NCI-H2227 (cell line): Measurements from ENCODE around the gene TTC7B.

Experiments used
- DNase-seq: peaks from one replicate; lab custom pipeline; 2025; ENCODE audit not compliant: unreplicated experiment; lab: John Stamatoyannopoulos, UW

Gene TTC7B

DNA sequence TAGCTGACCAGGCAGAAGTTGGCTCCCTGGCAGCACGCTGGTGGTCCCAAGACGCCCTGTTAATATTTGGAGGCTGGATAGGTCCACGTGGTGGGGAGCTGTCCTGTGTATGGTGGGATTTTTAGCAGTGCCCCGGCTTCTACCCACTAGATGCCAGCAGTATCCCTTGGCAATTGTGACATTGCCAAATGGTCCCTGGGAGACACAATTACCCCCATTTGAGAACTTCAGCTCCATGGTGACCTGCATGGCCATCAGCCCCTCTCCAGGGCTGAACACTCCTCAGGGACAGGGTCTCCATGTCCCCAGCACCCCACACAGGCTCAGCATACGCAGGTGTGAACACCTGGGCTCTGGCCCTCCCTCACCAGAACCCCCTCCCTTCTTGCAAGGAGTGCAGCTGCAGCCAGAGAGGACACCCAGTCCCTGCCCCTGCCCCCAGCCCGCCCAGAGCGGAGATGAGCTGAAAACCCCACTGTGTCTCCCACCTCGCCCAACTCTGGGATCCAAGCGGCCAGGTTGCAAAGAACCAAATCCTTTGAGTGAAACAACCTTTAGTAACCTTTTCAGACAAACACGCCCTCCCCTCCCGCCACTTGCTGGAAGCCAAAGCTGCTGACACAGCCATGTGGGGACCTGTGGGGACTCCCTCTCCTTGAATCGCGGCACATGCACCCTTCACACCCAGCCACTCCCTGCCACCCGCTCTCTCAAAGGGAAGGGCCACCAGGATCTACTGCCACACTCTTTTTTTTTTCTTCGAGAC is 299.0 kb downstream of the TTC7B start:
- DNase-seq, result no peak

DNA sequence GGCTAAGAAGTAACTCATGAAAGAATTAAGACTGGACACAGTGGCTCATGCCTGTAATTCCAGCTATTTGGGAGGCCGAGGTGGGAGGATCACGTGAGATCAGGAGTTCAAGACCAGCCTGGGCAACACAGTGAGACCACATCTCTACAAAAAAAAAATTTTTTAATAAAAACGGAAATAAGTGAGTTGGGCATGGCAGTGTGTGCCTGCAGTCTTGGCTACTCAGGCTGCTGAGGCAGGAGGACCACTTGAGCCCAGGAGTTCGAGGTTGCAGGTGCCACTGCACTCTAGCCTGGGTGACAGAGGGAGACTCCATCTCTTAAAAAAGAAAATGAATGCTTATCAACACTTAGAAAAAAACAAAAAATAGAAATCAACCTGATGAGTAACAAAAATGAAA is 301.7 kb downstream of the TTC7B start:
- DNase-seq, result no peak

GRCh38 chr14:90514015-90514398 is 302.2 kb downstream of the TTC7B start:
- DNase-seq, result no peak

DNA sequence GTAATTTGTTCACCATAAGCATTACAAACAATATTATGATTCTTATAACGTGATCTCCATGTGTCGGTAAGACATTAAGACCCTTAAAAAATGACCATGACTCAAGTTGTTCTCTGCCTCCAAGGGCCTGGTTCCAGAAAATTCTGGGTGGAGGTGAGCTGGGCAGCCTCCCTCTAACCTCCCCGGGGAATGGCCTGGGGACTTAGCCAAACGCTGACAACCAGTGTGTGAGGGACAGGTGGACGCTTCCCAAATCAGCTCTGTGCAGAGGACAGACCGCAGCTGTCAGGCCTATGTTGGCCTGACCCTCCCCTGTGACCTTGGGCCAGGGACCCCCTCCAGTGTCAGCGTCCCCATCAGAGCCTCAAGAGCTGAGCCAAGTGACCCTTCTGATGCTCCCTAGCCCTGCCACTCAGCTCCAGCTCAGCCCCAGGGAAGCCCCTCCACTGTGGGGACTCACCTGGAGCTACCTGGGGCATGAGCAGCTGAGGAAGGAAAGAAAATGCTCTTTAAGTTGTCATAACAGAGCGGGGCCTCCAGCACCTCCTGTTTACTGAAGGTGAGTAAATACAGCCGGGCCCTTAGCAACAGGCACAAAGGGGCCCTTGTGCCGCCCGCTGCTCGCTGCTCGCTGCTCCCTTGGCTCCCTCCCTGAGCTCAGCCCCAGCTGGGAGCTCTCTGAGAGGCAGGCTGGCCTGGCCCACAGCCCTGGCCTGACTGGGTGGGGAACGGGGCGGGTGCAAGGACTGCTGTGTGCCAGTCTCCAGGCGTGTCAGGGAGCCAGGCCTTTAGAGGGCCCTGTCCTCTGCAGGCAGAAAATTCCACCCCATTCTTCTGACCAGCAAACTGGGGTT is 302.8 kb downstream of the TTC7B start:
- DNase-seq, result peak; percentile 59

DNA sequence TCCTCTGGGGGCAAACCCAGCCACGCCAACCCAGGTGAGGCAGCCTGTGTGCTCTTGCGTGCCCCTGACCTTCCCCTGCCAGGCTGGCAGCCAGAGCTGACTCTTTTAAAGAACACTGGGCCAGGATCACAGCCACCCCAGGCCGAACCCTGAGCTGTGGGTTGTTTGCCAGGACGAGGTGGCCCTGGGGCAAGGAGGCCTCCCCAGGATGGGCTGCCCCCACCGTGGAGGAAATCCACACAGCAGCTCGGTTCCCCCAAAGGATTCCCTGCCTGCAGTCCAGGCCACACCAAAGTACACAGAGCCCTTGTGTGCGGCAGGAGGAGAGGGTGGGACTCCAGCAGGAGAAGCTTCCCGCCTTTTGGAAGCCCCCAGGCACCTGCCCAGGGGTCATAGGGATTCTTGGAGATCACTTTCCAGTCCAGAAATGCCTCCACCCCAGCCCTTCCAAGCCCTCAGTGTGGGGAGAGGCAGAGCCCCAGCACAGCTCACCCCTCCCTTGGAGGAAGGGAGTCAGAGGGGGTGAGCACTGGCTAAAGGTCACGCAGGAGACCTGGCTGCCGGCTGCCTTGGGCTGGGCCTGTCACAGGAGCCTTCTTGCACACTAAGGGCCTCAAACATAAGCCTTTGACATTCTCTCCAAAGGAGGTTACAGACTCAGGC is 303.8 kb downstream of the TTC7B start:
- no peak for DNase-seq

DNA sequence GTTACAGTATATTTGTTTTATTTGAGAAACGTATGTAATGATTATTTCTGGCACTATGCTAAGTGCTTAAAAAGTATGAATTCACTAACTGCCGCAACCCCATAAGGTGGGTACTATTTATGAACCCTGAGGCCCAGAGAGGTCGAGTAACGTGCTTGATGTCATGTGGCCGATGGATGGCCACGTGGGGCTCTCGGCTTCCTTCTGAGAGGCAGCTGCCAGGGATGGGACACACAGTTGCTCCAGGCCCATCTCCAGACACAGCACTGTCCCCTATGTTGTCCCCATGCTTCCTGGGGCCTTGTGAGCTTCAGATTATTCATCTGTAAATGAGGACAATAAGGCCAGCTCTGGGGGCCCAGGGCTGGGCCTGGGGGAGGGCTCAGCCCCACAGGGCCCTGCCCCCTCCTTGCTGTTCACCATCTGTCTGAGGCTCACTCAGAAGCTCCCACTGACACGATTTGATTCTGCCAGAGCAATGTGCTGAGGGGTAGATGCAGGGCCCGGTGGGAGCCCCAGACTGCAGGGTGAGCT is 304.4 kb downstream of the TTC7B start:
- no peak for DNase-seq

DNA sequence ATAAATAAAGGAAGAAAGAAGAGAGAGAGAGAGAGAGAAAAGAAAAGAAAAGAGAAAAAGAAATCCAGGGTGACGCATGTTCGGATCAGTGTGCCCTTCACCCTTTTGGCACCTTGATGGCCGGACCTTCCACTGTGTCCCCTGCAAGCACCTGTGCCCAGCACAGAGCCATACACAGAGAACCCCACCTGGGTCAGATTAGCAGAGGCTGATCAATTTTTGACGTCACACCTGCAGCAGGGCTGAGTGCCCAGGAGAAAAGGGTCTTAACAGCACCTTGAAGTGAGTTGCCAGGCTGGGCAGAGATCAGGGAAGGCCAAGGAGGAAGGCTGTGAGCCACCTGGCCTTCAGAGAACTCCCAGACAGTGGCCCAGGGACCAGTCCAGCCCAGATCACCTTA is 305.0 kb downstream of the TTC7B start:
- DNase-seq, result no peak

GRCh38 chr14:90510159-90510558 is 306.1 kb downstream of the TTC7B start:
- peak; percentile 25 for DNase-seq

DNA sequence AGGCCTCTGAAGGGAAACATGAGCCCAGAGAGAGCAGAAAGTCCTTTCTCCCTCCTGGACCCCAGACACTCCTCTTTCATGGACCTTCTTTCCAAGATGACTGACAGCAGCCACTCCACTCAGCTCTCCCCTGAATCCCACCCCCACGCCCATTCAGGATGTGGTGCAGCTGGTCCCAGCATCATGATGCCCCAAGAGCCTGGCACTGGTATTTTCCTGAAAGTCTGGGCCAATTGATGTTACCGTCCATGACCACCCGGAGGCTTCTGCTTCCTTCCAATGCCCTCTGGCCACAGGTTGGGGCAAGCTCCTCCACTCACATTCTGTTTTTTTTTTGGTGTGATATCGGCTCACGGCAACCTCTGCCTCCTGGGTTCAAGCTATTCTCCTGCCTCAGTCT is 306.8 kb downstream of the TTC7B start:
- DNase-seq, result no peak

DNA sequence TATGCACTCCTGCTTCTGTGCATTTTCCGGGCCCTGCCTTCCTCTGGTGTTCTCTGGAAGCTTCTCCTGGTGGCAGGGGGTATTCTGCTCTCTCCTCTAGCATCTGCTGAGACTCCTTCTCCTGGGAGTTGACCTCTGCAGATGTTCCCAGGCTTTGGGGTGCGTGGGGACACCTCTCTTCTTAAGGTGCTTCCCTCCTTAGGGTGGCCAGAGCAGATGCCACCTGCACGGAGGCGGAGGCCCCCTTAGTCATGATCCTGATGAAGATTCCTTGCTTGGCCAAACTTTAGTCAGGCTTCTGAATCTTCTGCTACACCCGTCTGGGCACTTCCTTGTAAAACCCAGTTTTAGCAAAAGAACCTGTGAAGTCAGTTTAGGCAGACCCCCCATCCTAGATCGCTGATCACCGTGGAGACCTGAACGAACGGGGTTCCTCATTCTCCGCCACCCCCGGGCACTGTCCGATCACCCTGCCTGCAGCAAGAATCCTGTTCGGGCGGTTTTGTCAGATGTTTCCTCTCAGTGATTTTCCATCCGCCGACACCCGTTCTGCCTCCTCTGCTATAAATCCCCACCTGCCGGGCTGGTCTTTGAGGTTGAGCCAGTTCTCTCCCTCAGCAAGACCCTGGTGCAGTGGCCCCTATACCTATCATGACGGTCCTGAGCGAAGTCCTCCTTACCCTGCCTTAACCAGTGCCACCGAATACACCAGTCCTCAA is 307.5 kb downstream of the TTC7B start:
- no peak for DNase-seq

- DNase-seq, result no peak
Observed at GRCh38 chr14:90508036-90508435, 308.2 kb downstream of the TTC7B start.

- DNase-seq, result no peak
Observed at GRCh38 chr14:90507428-90507827, 308.8 kb downstream of the TTC7B start.

- DNase-seq, result no peak
Observed at GRCh38 chr14:90506748-90507147, 309.5 kb downstream of the TTC7B start.

DNA sequence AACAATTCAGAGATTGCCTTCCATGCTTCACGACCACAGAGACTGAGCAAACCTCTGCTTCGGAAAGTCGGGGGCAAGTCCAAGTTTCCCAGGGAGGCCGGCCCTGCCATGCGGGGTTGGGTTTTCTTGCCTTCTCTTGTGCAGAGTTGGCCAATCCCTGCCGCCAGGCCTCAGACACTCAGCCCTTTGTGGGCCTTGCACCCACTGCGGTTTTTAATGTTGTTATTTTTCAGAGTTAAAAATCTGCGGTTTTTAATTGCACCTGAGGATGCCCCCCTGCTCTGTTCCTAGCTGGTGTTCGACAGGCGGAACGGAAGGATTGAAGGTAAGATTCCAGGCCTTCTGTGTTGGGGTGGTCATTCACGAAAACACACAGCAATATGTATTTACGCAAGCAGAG is 310.7 kb downstream of the TTC7B start:
- no peak for DNase-seq

DNA sequence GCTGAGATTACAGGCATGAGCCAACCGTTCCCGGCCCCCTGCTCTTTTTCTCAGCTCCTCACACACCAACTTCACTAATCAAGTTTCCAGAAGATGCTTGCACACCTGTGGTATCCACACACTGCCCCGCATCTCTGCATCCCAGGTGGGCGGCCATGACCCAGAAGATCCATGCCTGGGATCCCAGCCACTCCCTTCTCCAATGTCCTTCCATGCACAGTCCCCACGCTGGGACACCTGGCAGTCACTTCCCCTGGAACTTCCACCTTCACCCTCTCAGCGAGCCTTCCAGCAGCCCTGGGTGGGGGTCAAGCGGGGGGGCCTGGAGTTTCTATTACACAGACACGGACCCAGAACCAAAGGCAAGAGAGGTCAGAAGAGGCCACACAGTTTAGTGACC is 311.6 kb downstream of the TTC7B start:
- no peak for DNase-seq

GRCh38 chr14:90503582-90503981 is 312.6 kb downstream of the TTC7B start:
- no peak for DNase-seq

DNA sequence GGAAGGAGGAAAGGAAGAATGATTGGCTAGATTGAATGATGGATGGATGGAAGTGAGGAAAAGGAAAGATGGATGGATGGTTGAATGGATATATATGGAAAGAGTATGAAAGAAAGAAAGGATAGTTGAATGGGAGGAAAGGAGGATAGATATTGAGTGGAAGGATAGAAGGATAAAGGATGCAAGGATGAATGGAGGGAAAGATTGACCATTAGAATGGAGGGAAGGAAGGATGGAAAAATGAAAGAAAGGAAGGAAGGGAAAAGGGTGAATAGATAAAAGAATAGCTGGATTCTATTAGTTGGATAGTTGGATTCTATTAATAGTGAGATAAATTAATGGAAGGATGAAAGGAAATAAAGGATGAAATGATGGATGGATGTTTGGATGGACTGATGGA is 313.5 kb downstream of the TTC7B start:
- DNase-seq, result no peak

DNA sequence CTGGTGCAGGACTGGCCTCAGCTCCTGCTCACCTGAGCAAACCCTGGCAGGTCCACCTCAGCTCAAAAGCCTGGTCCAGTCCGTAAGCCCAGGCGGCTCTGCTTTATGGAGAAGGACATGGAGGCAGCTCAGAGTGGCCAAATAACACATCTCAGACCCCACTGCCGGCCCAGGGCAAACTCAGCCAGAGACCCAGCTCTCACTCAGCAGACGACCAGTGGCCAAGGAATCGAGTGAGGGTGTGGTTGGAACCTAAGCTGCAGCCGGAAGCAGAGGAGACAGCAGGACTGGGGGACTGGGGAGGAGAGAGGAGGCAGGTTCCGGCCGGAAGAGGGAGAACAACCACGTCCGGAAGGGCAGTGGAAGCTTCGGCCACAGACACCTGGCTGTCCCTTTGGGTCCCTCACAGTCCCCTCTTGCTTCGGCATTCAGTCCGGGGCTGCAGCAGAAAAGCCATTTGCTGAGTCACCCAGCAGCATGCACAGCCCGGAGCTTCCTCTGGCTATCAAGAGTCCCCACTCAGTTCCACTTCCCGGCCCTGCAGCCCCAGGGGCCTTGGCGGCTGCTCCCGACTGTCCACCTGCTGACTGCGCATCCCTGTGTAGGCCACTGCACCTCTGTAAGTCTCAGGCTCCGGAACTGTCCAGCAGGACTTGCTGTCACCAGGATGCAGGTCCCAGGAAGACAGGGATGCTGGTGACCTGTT is 315.4 kb downstream of the TTC7B start:
- DNase-seq, result no peak

DNA sequence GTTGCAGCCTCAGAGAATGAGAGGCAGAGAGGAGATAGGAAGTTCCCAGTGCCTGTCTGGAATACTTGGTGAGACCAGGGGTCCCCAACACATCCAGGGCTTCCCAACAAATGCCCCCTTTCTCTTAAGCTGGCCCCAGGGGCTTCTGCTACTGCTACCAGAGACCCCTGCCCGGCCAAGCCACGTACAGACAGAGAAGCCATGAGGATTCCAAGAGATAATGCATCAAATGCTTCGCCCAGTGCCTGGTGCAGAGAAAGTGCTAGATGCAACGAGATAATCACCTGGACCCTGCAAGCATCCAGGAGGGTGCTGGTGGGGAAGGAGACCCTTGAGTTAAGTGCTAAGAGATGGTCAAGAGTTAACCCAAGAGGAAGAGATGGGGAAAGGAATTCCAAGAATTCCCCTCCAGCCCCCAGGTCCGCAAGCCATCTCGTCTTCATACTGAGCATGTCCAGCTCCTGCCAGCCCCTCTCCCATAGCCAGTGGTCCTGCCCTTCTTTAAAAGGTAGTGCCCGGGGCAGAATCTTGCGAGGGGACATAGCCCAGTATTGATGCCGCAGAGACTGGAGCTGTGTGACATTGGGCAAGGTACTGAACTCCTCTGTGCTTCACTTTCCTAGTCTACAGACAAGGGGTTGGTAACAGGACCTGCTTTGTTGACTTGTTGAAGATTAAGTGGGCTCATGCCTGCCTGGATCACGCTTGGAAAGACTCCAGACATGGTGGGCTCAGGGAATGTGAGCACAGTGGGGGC is 316.1 kb downstream of the TTC7B start:
- no peak for DNase-seq

GRCh38 chr14:90499121-90499520 is 317.1 kb downstream of the TTC7B start:
- DNase-seq, result no peak
